ENCODE data around the gene SLC38A4. TPM values are rescaled to one million over a fixed set of nuclear protein-coding genes. Genes with fewer than 3 reads are reported as not detected.

SLC38A4 gene
- total RNA-seq, 1 donor from 2014 or later: not detected

DNA sequence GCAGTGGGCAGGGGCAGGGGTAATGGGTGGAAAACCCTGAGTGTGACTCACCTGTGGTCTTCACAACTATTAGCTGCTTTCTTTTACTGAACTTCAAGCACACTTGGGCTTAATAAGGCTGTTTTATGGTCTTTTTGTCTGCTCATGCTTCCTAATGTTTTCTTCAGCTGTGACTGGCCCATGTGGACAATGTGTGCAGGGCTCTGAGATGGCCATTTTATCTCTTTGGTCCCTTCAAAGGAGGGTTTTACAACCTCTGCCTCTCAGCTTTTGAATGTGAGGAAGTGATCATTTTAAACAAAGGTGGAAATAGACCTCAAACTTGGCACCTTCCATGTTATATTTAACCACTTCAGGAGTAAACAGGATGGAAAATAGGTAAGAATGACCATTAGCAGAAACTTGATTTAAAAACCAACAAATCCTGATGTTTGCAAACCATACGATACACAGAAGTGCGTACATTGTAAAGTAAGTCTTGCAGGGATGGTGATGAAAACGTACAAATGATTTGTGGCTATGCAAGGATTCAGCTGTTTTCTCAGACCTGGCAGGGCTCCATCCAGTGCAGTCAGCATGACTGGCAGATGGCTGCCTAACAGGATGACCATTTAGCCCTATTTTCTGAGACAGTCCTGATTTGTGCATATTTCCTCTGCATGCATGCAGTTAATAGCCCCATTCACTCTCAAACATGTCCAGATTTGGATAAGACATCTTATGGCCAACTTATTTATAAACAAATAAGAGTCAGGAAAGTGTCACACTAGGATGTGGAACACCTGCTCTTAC is 103.2 kb downstream of the SLC38A4 start:
- CTCF ChIA-PET: no interaction called here
- H3K36me3 Mint-ChIP-seq (ENCODE audit: low read depth): no peaks in the 10 kb centered on the region
- intact Hi-C loops (cut with micrococcal nuclease): no loop called here
- TF ChIP-seq, protein P1, sequence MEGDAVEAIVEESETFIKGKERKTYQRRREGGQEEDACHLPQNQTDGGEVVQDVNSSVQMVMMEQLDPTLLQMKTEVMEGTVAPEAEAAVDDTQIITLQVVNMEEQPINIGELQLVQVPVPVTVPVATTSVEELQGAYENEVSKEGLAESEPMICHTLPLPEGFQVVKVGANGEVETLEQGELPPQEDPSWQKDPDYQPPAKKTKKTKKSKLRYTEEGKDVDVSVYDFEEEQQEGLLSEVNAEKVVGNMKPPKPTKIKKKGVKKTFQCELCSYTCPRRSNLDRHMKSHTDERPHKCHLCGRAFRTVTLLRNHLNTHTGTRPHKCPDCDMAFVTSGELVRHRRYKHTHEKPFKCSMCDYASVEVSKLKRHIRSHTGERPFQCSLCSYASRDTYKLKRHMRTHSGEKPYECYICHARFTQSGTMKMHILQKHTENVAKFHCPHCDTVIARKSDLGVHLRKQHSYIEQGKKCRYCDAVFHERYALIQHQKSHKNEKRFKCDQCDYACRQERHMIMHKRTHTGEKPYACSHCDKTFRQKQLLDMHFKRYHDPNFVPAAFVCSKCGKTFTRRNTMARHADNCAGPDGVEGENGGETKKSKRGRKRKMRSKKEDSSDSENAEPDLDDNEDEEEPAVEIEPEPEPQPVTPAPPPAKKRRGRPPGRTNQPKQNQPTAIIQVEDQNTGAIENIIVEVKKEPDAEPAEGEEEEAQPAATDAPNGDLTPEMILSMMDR (IDR thresholded peaks at IDR 0.05): no peak
- H3K27ac Mint-ChIP-seq: no peak overlapping the region
- no peaks in the 10 kb centered on the region for H3K27me3 Mint-ChIP-seq
- no peak overlapping the region for H3K4me3 Mint-ChIP-seq
- H3K9me3 Mint-ChIP-seq: peaks cover 4% of the 10 kb centered on the region
- POLR2A ChIA-PET: no interaction called here
- DNase-seq (no peak), ATAC-seq (ENCODE audit: low read depth) (no peak)
- no peaks in the 10 kb centered on the region for H3K4me1 Mint-ChIP-seq

- H3K4me1 Mint-ChIP-seq: no peaks in the 10 kb centered on the region
- POLR2A ChIA-PET: no interaction called here
- no peak overlapping the region for H3K27ac Mint-ChIP-seq
- TF ChIP-seq, protein P1 (IDR thresholded peaks at IDR 0.05): no peak
- peaks cover 19% of the 10 kb centered on the region for H3K9me3 Mint-ChIP-seq
- DNase-seq (no peak), ATAC-seq (ENCODE audit: low read depth) (no peak)
- no peaks in the 10 kb centered on the region for H3K36me3 Mint-ChIP-seq (ENCODE audit: low read depth)
- CTCF ChIA-PET: no interaction called here
- intact Hi-C loops (cut with micrococcal nuclease): no loop called here
- H3K4me3 Mint-ChIP-seq: no peak overlapping the region
- H3K27me3 Mint-ChIP-seq: no peaks in the 10 kb centered on the region
Observed at GRCh38 chr12:46718495-46718894, 107.3 kb downstream of the SLC38A4 start.

- Mint-ChIP-seq H3K4me1 (no peaks in the 10 kb centered on the region), H3K9me3 (peaks cover 19% of the 10 kb centered on the region), H3K4me3 (no peak overlapping the region), H3K36me3 (ENCODE audit: low read depth) (no peaks in the 10 kb centered on the region), H3K27ac (no peak overlapping the region), H3K27me3 (no peaks in the 10 kb centered on the region)
- DNase-seq (no peak), ATAC-seq (ENCODE audit: low read depth) (no peak)
- ChIA-PET POLR2A (no interaction called here), CTCF (no interaction called here)
- intact Hi-C loops (cut with micrococcal nuclease): no loop called here
- TF ChIP-seq, protein P1 (IDR thresholded peaks at IDR 0.05): no peak
Observed at GRCh38 chr12:46717868-46718267, 107.9 kb downstream of the SLC38A4 start.

GRCh38 chr12:46717159-46717558 is 108.6 kb downstream of the SLC38A4 start:
- no peak overlapping the region for H3K4me3 Mint-ChIP-seq
- H3K36me3 Mint-ChIP-seq (ENCODE audit: low read depth): no peaks in the 10 kb centered on the region
- no peaks in the 10 kb centered on the region for H3K27me3 Mint-ChIP-seq
- intact Hi-C loops (cut with micrococcal nuclease): no loop called here
- DNase-seq (no peak), ATAC-seq (ENCODE audit: low read depth) (no peak)
- ChIA-PET CTCF (no interaction called here), POLR2A (no interaction called here)
- H3K4me1 Mint-ChIP-seq: no peaks in the 10 kb centered on the region
- TF ChIP-seq, protein P1 (IDR thresholded peaks at IDR 0.05): no peak
- peaks cover 19% of the 10 kb centered on the region for H3K9me3 Mint-ChIP-seq
- no peak overlapping the region for H3K27ac Mint-ChIP-seq

Measured in activated B cell treated with CpG ODN at 0.5 μM for 24 hours (primary cell).